Mucosa of descending colon (tissue), 3 donors: ENCODE measurements around the gene S100A9. TPM values are rescaled to one million over a fixed set of nuclear protein-coding genes. Genes with fewer than 3 reads are reported as not detected.
"Not testable (repeated sequence)": the region's sequence is repeated elsewhere in the genome, so short reads cannot be mapped to it uniquely, and the experiment has no call there.

Experiments used
- ATAC-seq: fragments of 200-7000 bp; cut with Tn5 transposase; one replicate; pipeline ENCODE4 v1.9.1; 2020; ENCODE audit warnings: mild to moderate bottlenecking, moderate library complexity
- DNase-seq, 3 donors: peaks; one replicate each; pipeline ENCODE4 v3.0.0-alpha.2; 2020
- H3K36me3 ChIP-seq: fragments of 200-600 bp; one replicate; pipeline ENCODE4 v1.8.0; 2021; ENCODE audit warnings: low read depth, mild to moderate bottlenecking
- H3K4me1 ChIP-seq: fragments of 200-600 bp; one replicate; pipeline ENCODE4 v1.8.0; 2021; ENCODE audit warnings: low read depth, mild to moderate bottlenecking
- H3K4me3 ChIP-seq: fragments of 200-600 bp; one replicate; pipeline ENCODE4 v1.8.0; 2021; ENCODE audit warnings: mild to moderate bottlenecking
- H3K9me3 ChIP-seq: fragments of 200-600 bp; one replicate; pipeline ENCODE4 v1.8.0; 2021; ENCODE audit warnings: mild to moderate bottlenecking
- CTCF ChIP-seq: fragments of 200-600 bp; IDR thresholded peaks from one replicate; pipeline ENCODE4 v1.8.0; 2022; ENCODE audit warnings: antibody characterized with exemption, mild to moderate bottlenecking
- intact Hi-C, 2 donors: fragments of 100-400 bp; cut with DNase I in 1 of 2; cut with micrococcal nuclease in 1 of 2; formaldehyde crosslinking; loops; one replicate each; pipeline versions ENCODE4 v1.11.0 to v1.11.1; 2022; cut with DNase I, micrococcal nuclease
- total RNA-seq, 3 donors: library from RNA; stranded (reverse); fragmentation: NEBNext Ultra II Directional in 2 of 3; extraction: Animal tissue kit (Norgen Biotek cat#: 25700) in 2 of 3; gene quantifications; one replicate each; pipeline versions ENCODE4 v1.2.1 to v1.2.4, GENCODE V29; 2021 to 2023
- donor health status: DM: no; HTN: no; CAD: no; lungs with moderate emphysema.
- donor health status: DM: no; HTN: no; CAD: no.
- donor health status: DM: no; HTN: yes; CAD: no.

S100A9 gene
- total RNA-seq, 3 donors from 2014 or later: 5.5 to 151 (median 75.0) TPM

GRCh38 chr1:153313288-153313687, 44.4 kb upstream of the S100A9 start:
- H3K36me3 ChIP-seq: no peaks in the 10 kb centered on the region
- H3K4me1 ChIP-seq: no peaks in the 10 kb centered on the region
- ATAC-seq (no peak), DNase-seq (no peak)
- H3K4me3 ChIP-seq: no peak overlapping the region
- TF ChIP-seq CTCF: no peak
- intact Hi-C loops: no loop called here
- no peaks in the 10 kb centered on the region for H3K9me3 ChIP-seq

- ATAC-seq, H3K36me3 ChIP-seq, H3K4me1 ChIP-seq, intact Hi-C loops, H3K9me3 ChIP-seq, H3K4me3 ChIP-seq, DNase-seq: not testable (repeated sequence)
Measured at GRCh38 chr1:153314388-153314787, 43.3 kb upstream of the S100A9 start.

GRCh38 chr1:153316013-153316412, 41.6 kb upstream of the S100A9 start:
- H3K36me3 ChIP-seq, intact Hi-C loops, H3K9me3 ChIP-seq, DNase-seq, H3K4me3 ChIP-seq, ATAC-seq, H3K4me1 ChIP-seq: not testable (repeated sequence)

GRCh38 chr1:153318145-153318544, 39.5 kb upstream of the S100A9 start:
- DNase-seq, H3K9me3 ChIP-seq, H3K4me1 ChIP-seq, ATAC-seq, intact Hi-C loops, H3K4me3 ChIP-seq, H3K36me3 ChIP-seq: not testable (repeated sequence)

GRCh38 chr1:153322568-153322967, 35.1 kb upstream of the S100A9 start:
- TF ChIP-seq CTCF: no peak
- H3K9me3 ChIP-seq: peaks cover 15% of the 10 kb centered on the region
- H3K4me1 ChIP-seq: no peaks in the 10 kb centered on the region
- no peaks in the 10 kb centered on the region for H3K36me3 ChIP-seq
- H3K4me3 ChIP-seq: no peak overlapping the region
- intact Hi-C loops: no loop called here
- DNase-seq: no peak
- no peak for ATAC-seq

GRCh38 chr1:153324912-153325311, 32.7 kb upstream of the S100A9 start:
- TF ChIP-seq CTCF: no peak
- ATAC-seq (no peak), DNase-seq (no peak)
- H3K4me3 ChIP-seq: no peak overlapping the region
- intact Hi-C loops: no loop called here
- no peaks in the 10 kb centered on the region for H3K36me3 ChIP-seq
- no peaks in the 10 kb centered on the region for H3K4me1 ChIP-seq
- H3K9me3 ChIP-seq: peaks cover 15% of the 10 kb centered on the region

GRCh38 chr1:153333902-153334301, 23.8 kb upstream of the S100A9 start:
- intact Hi-C loops: no loop called here
- DNase-seq (no peak), ATAC-seq (no peak)
- H3K9me3 ChIP-seq: peaks cover 12% of the 10 kb centered on the region
- H3K36me3 ChIP-seq: no peaks in the 10 kb centered on the region
- no peak overlapping the region for H3K4me3 ChIP-seq
- no peak for TF ChIP-seq CTCF
- no peaks in the 10 kb centered on the region for H3K4me1 ChIP-seq
